ENCODE measurements around the gene NEIL1. TPM values are rescaled to one million over a fixed set of nuclear protein-coding genes. Genes with fewer than 3 reads are reported as not detected.

The NEIL1 gene
- total RNA-seq, 1 experiment from 2014 or later = 9.5 TPM

DNA sequence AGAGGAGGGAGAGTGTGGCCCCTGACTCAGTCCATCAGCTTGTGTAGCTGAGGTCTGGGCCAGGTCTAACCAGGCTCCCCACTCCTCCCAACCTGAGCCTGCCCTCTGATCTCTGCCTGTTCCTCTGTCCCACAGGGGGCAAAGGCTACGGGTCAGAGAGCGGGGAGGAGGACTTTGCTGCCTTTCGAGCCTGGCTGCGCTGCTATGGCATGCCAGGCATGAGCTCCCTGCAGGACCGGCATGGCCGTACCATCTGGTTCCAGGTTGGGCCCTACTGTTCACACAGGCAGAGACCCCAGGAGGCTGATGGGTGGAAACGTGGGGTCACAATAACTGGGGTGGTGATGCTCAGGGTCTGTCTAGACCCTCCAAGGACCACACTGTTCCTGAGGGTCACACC, 6.8 kb downstream of the NEIL1 start:
- Mint-ChIP-seq H3K4me1 (ENCODE audit: insufficient read depth, unreplicated experiment) (no peaks in the 10 kb centered on the region), H3K27me3 (ENCODE audit: insufficient read depth, unreplicated experiment) (no peaks in the 10 kb centered on the region), H3K9me3 (ENCODE audit: unreplicated experiment) (no peaks in the 10 kb centered on the region), H3K4me3 (ENCODE audit: unreplicated experiment) (no peak overlapping the region), H3K36me3 (ENCODE audit: insufficient read depth, unreplicated experiment) (peaks cover 49% of the 10 kb centered on the region), H3K27ac (ENCODE audit: low read depth, unreplicated experiment) (no peak overlapping the region)
- TF ChIP-seq, protein P1, sequence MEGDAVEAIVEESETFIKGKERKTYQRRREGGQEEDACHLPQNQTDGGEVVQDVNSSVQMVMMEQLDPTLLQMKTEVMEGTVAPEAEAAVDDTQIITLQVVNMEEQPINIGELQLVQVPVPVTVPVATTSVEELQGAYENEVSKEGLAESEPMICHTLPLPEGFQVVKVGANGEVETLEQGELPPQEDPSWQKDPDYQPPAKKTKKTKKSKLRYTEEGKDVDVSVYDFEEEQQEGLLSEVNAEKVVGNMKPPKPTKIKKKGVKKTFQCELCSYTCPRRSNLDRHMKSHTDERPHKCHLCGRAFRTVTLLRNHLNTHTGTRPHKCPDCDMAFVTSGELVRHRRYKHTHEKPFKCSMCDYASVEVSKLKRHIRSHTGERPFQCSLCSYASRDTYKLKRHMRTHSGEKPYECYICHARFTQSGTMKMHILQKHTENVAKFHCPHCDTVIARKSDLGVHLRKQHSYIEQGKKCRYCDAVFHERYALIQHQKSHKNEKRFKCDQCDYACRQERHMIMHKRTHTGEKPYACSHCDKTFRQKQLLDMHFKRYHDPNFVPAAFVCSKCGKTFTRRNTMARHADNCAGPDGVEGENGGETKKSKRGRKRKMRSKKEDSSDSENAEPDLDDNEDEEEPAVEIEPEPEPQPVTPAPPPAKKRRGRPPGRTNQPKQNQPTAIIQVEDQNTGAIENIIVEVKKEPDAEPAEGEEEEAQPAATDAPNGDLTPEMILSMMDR (IDR thresholded peaks at IDR 0.05; ENCODE audit: unreplicated experiment) = no peak
- ChIA-PET CTCF (interaction anchor here (2.4 kb wide), 1 partner anchor 14 kb away, joined by 23 read pairs; the partner anchor contains the start of gene MAN2C1), POLR2A (interaction anchor here (0.9 to 1.8 kb wide), 2 partner anchors 15 to 18 kb away, joined by 3 to 5 read pairs; partner anchors contain the start of gene MAN2C1)
- intact Hi-C loops (cut with micrococcal nuclease) = no loop called here
- DNase-seq (ENCODE audit: unreplicated experiment) = no peak
- BruUV-seq (replicated peaks) = no TSS peak

DNA sequence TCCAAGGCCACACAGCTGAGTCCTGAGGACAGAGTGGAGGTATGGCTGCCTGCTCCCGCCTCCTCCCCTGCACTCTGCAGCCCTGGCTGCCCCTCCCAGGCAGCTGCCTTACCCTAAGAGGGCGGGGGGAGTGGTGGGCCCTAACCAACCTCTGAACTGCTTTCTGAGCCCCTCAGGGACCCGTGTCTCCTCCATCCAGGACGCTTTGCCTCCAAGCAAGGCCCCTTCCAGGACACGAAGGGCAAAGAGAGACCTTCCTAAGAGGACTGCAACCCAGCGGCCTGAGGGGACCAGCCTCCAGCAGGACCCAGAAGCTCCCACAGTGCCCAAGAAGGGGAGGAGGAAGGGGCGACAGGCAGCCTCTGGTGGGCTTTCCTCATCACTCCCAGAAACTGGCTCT, 7.6 kb downstream of the NEIL1 start:
- TF ChIP-seq, protein P1 (IDR thresholded peaks at IDR 0.05; ENCODE audit: unreplicated experiment) = no peak
- POLR2A ChIA-PET = interaction anchor here (1.8 kb wide), 1 partner anchor 14 kb away, joined by 5 read pairs; the partner anchor contains the start of gene MAN2C1
- H3K4me3 Mint-ChIP-seq (ENCODE audit: unreplicated experiment) = no peak overlapping the region
- peaks cover 48% of the 10 kb centered on the region for H3K36me3 Mint-ChIP-seq (ENCODE audit: insufficient read depth, unreplicated experiment)
- DNase-seq (ENCODE audit: unreplicated experiment) = no peak
- no peaks in the 10 kb centered on the region for H3K9me3 Mint-ChIP-seq (ENCODE audit: unreplicated experiment)
- H3K27me3 Mint-ChIP-seq (ENCODE audit: insufficient read depth, unreplicated experiment) = no peaks in the 10 kb centered on the region
- no peak overlapping the region for H3K27ac Mint-ChIP-seq (ENCODE audit: low read depth, unreplicated experiment)
- BruUV-seq (replicated peaks) = no TSS peak
- H3K4me1 Mint-ChIP-seq (ENCODE audit: insufficient read depth, unreplicated experiment) = no peaks in the 10 kb centered on the region
- intact Hi-C loops (cut with micrococcal nuclease) = no loop called here
- CTCF ChIA-PET = interaction anchor here (2.4 to 3.1 kb wide), 2 partner anchors 13 kb away, joined by 11 to 23 read pairs; partner anchors contain the start of gene MAN2C1

DNA sequence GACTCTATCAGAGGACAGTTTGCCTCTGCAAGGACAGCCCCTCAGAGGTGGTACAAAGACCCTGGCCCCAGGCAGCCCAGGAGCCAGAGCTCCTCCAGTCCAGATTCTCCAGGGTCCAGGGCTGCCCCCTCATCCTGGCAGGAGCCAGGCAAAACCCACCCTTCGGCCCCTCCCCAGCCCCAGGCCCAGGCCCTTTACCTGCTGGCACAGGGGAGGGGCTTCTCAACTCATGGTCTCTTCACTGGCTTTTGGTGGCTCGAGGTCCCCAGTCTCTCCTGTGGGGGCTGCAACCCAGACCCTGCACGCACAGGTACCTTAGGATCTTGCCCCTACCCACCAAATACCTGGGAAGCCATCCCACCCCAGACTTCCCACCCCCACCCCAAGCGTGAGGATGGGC, 8.5 kb downstream of the NEIL1 start:
- intact Hi-C loops (cut with micrococcal nuclease) = no loop called here
- ChIA-PET CTCF (interaction anchor here (3.1 kb wide), 1 partner anchor 12 kb away, joined by 11 read pairs; the partner anchor contains the start of gene MAN2C1), POLR2A (interaction anchor here (1.5 kb wide), 1 partner anchor 11 kb away, joined by 3 read pairs; no protein-coding TSS in a partner anchor)
- no peak overlapping the region for H3K4me3 Mint-ChIP-seq (ENCODE audit: unreplicated experiment)
- no peaks in the 10 kb centered on the region for H3K4me1 Mint-ChIP-seq (ENCODE audit: insufficient read depth, unreplicated experiment)
- H3K27me3 Mint-ChIP-seq (ENCODE audit: insufficient read depth, unreplicated experiment) = no peaks in the 10 kb centered on the region
- H3K36me3 Mint-ChIP-seq (ENCODE audit: insufficient read depth, unreplicated experiment) = peaks cover 48% of the 10 kb centered on the region
- H3K27ac Mint-ChIP-seq (ENCODE audit: low read depth, unreplicated experiment) = no peak overlapping the region
- no TSS peak for BruUV-seq (replicated peaks)
- no peak for DNase-seq (ENCODE audit: unreplicated experiment)
- no peaks in the 10 kb centered on the region for H3K9me3 Mint-ChIP-seq (ENCODE audit: unreplicated experiment)
- TF ChIP-seq, protein P1 (IDR thresholded peaks at IDR 0.05; ENCODE audit: unreplicated experiment) = no peak

DNA sequence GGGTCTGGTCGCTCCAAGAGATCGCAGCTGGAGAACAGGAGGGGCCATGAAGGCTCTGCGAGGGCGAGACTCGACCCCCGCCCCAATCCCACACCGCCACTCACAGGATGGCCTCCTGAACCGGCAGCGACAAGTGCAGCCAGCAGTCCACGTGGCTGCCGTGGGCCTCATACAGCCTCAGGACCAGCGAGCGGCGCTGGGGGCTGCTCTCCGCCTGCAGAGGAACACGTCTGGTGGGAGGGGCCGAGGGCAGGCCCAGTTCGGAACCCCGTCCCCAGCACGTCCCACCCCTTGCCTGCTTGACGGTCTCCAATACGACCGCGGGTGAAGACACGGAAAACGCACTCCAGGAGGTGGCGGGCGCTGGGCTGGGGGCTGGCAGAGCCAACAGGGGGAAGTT, 9.2 kb downstream of the NEIL1 start:
- no peak overlapping the region for H3K4me3 Mint-ChIP-seq (ENCODE audit: unreplicated experiment)
- BruUV-seq (replicated peaks) = no TSS peak
- TF ChIP-seq, protein P1 (IDR thresholded peaks at IDR 0.05; ENCODE audit: unreplicated experiment) = no peak
- no peak for DNase-seq (ENCODE audit: unreplicated experiment)
- H3K9me3 Mint-ChIP-seq (ENCODE audit: unreplicated experiment) = no peaks in the 10 kb centered on the region
- peaks cover 46% of the 10 kb centered on the region for H3K36me3 Mint-ChIP-seq (ENCODE audit: insufficient read depth, unreplicated experiment)
- POLR2A ChIA-PET = interaction anchor here (1.5 kb wide), 1 partner anchor 11 kb away, joined by 3 read pairs; no protein-coding TSS in a partner anchor
- no peaks in the 10 kb centered on the region for H3K4me1 Mint-ChIP-seq (ENCODE audit: insufficient read depth, unreplicated experiment)
- CTCF ChIA-PET = interaction anchor here (3.1 kb wide), 1 partner anchor 11 kb away, joined by 11 read pairs; the partner anchor contains the start of gene MAN2C1
- H3K27ac Mint-ChIP-seq (ENCODE audit: low read depth, unreplicated experiment) = no peak overlapping the region
- intact Hi-C loops (cut with micrococcal nuclease) = no loop called here
- H3K27me3 Mint-ChIP-seq (ENCODE audit: insufficient read depth, unreplicated experiment) = no peaks in the 10 kb centered on the region

All from MCF 10A (cell line).